Measurements from ENCODE around the gene CASK.

The CASK gene

GRCh38 chrX:41906515-41907187 lies 16.7 kb downstream of the CASK start:
- DNase-seq: no peak

- no peak for DNase-seq
Measured at GRCh38 chrX:41903544-41903943, 19.8 kb downstream of the CASK start.

- no peak for DNase-seq
Measured at GRCh38 chrX:41900321-41900720, 23.0 kb downstream of the CASK start.

- DNase-seq: no peak
Measured at GRCh38 chrX:41895826-41896225, 27.5 kb downstream of the CASK start.

- no peak for DNase-seq
Measured at GRCh38 chrX:41890026-41890423, 33.3 kb downstream of the CASK start.

- DNase-seq: no peak
Measured at GRCh38 chrX:41889317-41890025, 33.9 kb downstream of the CASK start.

- DNase-seq: no peak
Measured at GRCh38 chrX:41887691-41888090, 35.7 kb downstream of the CASK start.

- no peak for DNase-seq
Measured at GRCh38 chrX:41885724-41886123, 37.6 kb downstream of the CASK start.

- DNase-seq: no peak
Measured at GRCh38 chrX:41881166-41881565, 42.2 kb downstream of the CASK start.

- no peak for DNase-seq
Measured at GRCh38 chrX:41877167-41877566, 46.2 kb downstream of the CASK start.

GRCh38 chrX:41875142-41875541 lies 48.2 kb downstream of the CASK start:
- no peak for DNase-seq

GRCh38 chrX:41870719-41871151 lies 52.6 kb downstream of the CASK start:
- no peak for DNase-seq

GRCh38 chrX:41868392-41868977 lies 54.9 kb downstream of the CASK start:
- no peak for DNase-seq

GRCh38 chrX:41863343-41864203 lies 59.8 kb downstream of the CASK start:
- DNase-seq: no peak

- no peak for DNase-seq
Measured at GRCh38 chrX:41862562-41863184, 60.7 kb downstream of the CASK start.

GRCh38 chrX:41858161-41858775 lies 65.1 kb downstream of the CASK start:
- DNase-seq: no peak

GRCh38 chrX:41857670-41858069 lies 65.7 kb downstream of the CASK start:
- DNase-seq: no peak

GRCh38 chrX:41846714-41847113 lies 76.6 kb downstream of the CASK start:
- DNase-seq: no peak

- no peak for DNase-seq
Measured at GRCh38 chrX:41837270-41837944, 85.9 kb downstream of the CASK start.

GRCh38 chrX:41828826-41829225 lies 94.5 kb downstream of the CASK start:
- no peak for DNase-seq

- DNase-seq: no peak
Measured at GRCh38 chrX:41827886-41828285, 95.5 kb downstream of the CASK start.

GRCh38 chrX:41825796-41826195 lies 97.6 kb downstream of the CASK start:
- DNase-seq: no peak
